AG09319 (cell line): ENCODE data around the gene PDE4DIP.
"Not testable (repeated sequence)": the region's sequence is repeated elsewhere in the genome, so short reads cannot be mapped to it uniquely, and the experiment has no call there.

ENCODE experiments used
- DNase-seq: peaks from one replicate; pipeline ENCODE4 v3.0.0-alpha.2; 2010; ENCODE audit warnings: low read depth; ENCODE audit errors: extremely low read depth

PDE4DIP gene

DNA sequence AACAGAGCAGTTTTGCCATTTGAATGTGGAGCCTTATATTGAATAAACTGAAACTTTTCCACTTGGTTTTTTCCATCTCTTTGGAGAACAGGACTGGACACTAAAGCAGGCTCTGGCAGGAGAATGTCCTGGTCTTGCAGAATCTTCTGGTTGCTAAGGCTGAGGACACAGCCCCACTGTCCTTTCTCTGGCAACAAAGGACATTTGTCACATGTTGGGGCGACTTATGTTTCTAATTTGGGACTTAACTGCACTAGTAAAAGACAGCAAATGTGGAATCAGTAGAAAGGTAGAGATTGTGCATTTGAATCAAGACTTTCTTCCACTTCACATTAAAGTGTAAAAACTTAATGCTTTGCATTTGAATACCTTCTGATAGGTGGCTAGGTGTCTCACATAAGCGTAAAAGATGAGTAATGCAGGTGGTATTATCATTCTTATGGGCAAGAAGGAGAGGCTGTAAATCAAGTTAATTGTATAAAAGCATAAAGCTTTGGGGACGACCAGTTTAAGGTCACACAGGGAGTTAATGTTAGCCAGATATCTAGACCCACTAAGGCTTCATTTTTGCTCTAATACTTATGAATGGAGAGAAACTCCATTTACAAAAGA is 74.7 kb downstream of the PDE4DIP start:
- DNase-seq: not testable (repeated sequence)

DNA sequence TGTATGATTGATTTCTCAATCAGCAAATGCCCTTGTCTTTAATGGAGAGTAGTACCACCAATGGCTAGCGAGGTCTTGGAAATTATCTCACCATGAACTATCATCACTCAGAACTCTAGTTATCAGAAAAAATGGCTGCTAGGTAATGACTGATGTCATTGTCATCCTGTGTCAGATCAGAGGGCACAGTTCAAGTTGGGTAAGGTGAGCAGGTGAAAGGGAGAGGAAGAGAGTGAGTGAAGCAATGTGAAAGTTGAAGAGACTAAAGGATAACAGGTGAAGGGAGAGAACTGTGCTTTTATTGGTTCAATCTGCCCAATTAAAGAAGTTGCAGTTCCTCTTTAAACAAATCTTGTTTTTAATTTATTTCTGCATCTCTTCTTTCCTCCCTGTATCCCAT is 76.8 kb downstream of the PDE4DIP start:
- DNase-seq: not testable (repeated sequence)

DNA sequence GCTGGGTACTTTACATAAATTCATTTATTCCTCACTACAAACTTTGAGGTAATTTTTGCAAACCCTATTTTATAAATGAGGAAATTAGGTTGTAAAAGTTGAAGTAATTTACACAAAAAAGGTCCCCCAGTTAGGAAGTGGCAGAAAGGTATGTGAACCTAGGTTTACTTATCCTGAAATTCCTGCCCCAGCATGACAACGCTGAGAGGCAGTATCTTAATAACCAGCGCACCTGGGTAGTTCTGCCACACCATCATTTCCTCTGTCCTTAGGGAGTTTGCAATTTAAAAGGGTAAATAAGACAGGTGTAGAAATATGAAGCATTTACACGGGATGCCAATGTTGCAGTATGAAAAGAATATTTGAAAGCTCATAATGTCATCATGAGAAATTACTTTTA is 79.6 kb downstream of the PDE4DIP start:
- not testable (repeated sequence) for DNase-seq

- not testable (repeated sequence) for DNase-seq
Measured at GRCh38 chr1:148927645-148928044, 83.4 kb downstream of the PDE4DIP start.

DNA sequence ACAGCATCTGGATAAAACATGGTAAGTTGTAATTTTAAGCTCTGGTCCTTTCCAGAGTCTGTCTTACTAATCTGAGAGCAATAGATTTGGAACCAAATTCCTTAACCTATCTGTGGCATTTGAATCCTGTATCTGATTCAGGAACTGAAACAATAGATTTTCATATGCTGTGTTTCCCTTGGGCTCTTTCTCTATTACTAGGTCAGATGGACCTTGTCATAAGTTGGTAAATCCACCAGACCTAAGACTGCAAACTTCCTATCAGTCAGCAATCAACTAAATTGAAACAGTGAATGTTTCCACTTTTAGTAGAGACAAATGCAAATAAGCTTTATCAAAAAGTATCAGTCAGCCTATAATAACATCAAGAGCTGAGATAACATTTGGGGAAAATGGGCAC is 85.0 kb downstream of the PDE4DIP start:
- DNase-seq: not testable (repeated sequence)

DNA sequence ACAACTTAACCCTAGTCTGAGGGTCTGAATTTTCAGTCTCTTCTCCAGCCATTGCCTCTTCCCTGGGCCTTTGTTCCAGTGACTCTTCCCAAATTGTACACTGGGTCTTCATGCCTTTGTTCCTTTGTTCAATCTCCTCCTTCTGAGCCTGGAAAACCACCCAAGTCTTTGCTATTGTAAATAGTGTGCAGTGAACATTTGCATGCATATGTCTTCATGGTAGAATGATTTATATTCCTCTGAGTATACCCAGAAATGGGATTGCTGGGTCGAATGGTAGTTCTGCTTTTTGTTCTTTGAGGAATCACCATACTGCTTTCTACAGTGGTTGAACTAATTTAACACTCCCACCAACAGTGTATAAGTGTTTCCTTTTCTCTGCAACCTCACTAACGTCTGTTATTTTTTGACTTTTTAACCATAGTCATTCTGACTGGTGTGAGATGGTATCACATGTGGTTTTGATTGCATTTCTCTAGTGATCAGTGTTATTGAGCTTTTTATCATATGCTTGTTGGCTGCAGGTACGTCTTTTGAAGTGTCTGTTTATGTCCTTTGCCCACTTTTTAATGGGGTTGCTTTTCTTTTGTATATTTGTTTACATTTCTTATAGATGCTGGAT is 91.3 kb downstream of the PDE4DIP start:
- not testable (repeated sequence) for DNase-seq

GRCh38 chr1:148942906-148943305 is 98.7 kb downstream of the PDE4DIP start:
- DNase-seq: not testable (repeated sequence)

- DNase-seq: not testable (repeated sequence)
Measured at GRCh38 chr1:148945130-148945529, 100.9 kb downstream of the PDE4DIP start.

- DNase-seq: not testable (repeated sequence)
Measured at GRCh38 chr1:148948768-148949167, 104.5 kb downstream of the PDE4DIP start.

DNA sequence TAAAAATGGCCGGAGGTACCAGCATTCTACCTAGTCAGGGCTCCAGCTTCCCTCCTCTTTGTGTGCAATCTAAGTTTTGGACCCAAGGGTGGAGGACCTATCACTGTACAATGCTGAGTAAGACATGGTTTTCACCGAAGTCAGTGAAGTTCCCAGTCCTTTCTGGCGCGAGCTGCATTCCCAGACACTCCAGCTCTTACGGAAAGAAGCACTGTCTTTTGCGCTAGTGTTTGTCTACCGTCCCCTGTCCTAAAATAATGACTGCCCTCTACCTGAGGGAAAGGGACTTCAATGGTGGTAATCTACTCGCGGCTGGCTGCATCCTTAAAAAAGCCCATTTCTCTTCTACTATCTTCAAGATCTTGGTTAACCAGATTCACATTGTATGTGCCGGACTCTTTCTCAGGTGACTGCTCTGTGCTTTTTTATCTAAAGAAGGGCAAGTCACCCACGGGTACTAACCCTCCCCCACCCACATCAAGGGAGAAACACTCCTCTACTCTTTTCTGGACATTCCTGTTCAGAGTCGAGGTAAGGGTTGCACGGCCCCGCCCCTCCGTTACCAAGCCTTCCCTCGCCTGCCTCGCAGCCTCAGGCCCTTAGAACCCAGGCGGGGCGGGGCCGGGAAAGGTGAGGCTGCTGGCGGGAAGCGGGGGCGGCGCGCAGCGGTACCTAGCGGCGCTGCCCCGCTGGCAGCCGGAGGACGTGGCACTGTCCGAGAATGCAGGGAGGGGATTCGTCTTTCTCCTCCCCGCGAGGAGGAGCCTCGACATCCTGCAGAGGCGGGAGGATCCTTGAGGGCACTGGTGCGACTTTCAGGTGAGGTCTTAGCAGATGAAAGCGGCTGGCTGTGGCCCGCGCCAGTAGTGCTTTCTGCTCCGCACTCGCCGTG is 107.4 kb downstream of the PDE4DIP start:
- DNase-seq: peak; percentile 44

DNA sequence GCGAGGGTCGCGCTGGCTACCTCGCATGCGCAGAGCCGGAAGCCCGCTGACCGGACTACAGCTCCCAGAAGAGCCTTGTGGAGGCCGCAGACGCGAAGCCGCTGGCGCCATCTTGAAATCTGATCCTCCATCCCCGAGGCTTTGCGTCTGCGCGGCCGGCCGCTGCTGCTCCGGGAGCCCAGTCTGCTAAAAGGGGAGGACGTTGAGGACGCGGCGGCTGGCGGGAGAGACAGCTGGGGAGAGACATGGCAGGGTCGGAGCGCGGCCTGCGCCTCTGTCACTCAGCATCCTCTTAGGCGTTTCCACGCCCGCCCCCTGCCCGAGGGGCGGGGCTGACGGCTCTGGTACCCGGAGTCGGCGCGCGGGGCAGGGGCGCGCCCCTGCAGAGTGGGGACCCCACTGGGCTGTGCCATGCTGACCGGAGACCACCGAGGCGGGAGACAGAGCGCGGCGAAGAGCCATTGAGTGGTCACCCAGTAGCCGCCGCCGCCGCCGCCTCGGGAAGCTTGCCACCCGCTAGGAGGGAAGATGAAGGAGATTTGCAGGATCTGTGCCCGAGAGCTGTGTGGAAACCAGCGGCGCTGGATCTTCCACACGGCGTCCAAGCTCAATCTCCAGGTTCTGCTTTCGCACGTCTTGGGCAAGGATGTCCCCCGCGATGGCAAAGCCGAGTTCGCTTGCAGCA is 108.2 kb downstream of the PDE4DIP start:
- DNase-seq: not testable (repeated sequence)

DNA sequence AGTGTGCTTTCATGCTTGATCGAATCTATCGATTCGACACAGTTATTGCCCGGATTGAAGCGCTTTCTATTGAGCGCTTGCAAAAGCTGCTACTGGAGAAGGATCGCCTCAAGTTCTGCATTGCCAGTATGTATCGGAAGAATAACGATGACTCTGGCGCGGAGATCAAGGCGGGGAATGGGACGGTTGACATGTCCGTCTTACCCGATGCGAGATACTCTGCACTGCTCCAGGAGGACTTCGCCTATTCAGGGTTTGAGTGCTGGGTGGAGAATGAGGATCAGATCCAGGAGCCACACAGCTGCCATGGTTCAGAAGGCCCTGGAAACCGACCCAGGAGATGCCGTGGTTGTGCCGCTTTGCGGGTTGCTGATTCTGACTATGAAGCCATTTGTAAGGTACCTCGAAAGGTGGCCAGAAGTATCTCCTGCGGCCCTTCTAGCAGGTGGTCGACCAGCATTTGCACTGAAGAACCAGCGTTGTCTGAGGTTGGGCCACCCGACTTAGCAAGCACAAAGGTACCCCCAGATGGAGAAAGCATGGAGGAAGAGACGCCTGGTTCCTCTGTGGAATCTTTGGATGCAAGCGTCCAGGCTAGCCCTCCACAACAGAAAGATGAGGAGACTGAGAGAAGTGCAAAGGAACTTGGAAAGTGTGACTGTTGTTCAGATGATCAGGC is 108.8 kb downstream of the PDE4DIP start:
- not testable (repeated sequence) for DNase-seq

- DNase-seq: not testable (repeated sequence)
Measured at GRCh38 chr1:148953730-148954129, 109.5 kb downstream of the PDE4DIP start.

DNA sequence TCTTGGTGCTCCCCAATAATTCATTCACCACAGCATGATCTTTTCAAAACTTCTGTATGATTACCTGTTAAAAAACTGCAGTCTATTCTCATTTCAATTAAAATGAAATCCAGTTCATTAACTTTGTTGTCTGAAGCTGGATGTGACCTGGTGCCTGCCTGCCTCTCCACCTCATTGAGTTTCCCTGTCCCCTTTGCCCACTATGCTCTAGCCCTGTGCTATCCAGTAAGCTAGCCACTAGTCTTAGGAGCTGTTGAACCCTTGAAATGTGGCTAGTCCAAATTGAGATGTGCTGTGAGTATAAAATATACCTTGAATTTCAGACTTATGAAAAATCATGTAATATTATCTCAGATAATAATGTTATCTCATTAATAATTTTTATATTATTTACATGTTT is 114.1 kb downstream of the PDE4DIP start:
- DNase-seq: not testable (repeated sequence)

DNA sequence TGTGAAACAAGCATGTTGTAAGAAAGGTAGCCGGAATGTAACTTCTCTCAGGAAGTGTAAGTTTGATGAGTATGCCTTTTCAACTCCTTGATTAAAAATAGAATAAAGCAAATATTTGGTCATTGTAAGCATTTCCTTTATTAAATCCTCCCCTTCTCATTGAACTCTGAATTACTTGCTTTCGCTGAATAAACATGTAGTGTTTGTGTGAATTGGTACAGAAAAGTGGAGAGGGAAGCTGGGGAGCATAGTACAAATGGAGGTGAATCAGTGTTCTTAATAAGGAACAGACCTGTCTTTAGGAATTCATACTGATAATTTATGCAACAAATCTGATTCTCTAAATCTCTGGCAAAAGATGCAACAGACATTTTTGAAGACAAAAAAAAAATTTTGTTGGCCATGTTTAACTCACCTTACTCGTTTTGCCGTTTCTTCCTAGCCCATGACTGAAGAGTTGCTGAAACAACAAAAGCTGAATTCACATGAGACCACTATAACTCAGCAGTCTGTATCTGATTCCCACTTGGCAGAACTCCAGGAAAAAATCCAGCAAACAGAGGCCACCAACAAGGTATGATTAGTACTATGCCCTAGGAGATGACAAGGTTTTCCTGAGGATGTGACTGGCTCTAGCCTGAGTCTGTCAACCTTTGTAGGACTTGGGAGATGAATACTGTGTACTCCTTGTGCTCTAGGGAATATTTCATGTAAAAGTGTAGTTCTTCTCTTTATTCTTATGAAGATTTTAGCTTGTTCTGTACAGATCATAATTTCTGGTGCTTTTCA is 116.2 kb downstream of the PDE4DIP start:
- DNase-seq: not testable (repeated sequence)

- not testable (repeated sequence) for DNase-seq
Measured at GRCh38 chr1:148962127-148962857, 118.1 kb downstream of the PDE4DIP start.

- DNase-seq: not testable (repeated sequence)
Measured at GRCh38 chr1:148966084-148966483, 121.9 kb downstream of the PDE4DIP start.

- DNase-seq: not testable (repeated sequence)
Measured at GRCh38 chr1:148967580-148967979, 123.4 kb downstream of the PDE4DIP start.

DNA sequence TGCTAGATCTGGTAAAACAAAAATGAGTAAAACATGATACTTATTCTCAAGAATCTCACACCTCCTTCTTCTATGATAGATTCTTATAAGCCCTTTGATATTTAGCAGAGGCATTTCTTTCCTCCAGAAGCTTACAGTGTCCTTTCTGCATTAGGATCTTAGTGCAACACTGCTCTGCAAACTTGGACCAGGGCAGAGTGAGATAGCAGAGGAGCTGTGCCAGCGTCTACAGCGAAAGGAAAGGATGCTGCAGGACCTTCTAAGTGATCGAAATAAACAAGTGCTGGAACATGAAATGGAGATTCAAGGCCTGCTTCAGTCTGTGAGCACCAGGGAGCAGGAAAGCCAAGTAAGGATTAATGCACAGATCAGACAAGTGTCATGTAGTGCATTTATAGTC is 124.5 kb downstream of the PDE4DIP start:
- not testable (repeated sequence) for DNase-seq
